ENCODE results near the gene NEK3. TPM values are rescaled to one million over a fixed set of nuclear protein-coding genes. Genes with fewer than 3 reads are reported as not detected.
"Not testable (repeated sequence)": the region's sequence is repeated elsewhere in the genome, so short reads cannot be mapped to it uniquely, and the experiment has no call there.

NEK3 gene
- total and polyA plus RNA-seq, 3 experiments from 2014 or later, result 1.2 to 2.7 (median 1.5) TPM

DNA sequence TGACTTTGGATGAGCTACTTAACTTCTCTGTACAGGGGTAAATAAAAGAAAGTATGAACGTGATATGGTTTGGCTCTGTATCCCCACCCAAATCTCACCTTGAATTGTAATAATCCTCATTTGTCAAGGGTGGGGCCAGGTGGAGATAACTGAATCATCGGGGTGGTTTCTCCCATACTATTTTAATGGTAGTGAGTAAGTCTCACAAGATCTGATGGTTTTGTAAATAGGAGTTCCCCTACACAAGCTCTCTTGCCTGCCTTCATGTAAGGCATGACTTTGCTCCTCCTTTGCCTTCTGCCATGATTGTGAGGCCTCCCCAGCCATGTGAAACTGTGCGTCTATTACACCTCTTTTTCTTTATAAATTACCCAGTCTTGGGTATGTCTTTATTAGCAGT lies 74.4 kb downstream of the NEK3 start:
- H3K4me3 Mint-ChIP-seq; H3K36me3 Mint-ChIP-seq; H3K9me3 ChIP-seq (ENCODE audit: low read length); H3K27ac ChIP-seq (ENCODE audit: low read depth, low read length); H3K4me1 Mint-ChIP-seq; DNase-seq; POLR2A ChIA-PET; H3K9me3 Mint-ChIP-seq; H3K4me1 ChIP-seq (ENCODE audit: insufficient read depth, low read length); H3K4me3 ChIP-seq (ENCODE audit: low read length); H3K36me3 ChIP-seq (ENCODE audit: insufficient read depth, low read length); H3K27me3 ChIP-seq (ENCODE audit: insufficient read depth, low read length, poor library complexity, severe bottlenecking): not testable (repeated sequence)
- peak overlapping the region in 1 of 8 donors; percentile 6 for H3K27ac Mint-ChIP-seq
- CTCF ChIA-PET, result interaction anchor here (1.8 kb wide), 1 partner anchor 44 kb away, joined by 5 read pairs; the partner anchor contains the start of gene NEK5
- peaks cover 3 to 15% of the 10 kb centered on the region in 2 donors for H3K27me3 Mint-ChIP-seq

Other genes starting within 250 kb of the NEK3 start
- 1 to 10 TPM; 1.1 to 1.2 TPM for gene ATP7B, start 148.1 kb downstream of the NEK3 start, total RNA-seq
- 0.18 TPM for gene ATP7B, start 148.1 kb downstream of the NEK3 start, polyA plus RNA-seq
- 10 to 100 TPM; 30.3 to 32.5 TPM for gene ALG11, start 147.2 kb downstream of the NEK3 start, total RNA-seq
- 28.7 TPM for gene ALG11, start 147.2 kb downstream of the NEK3 start, polyA plus RNA-seq
- gene UTP14C, start 134.9 kb downstream of the NEK3 start, total RNA-seq, result 10 to 100 TPM; 11.4 to 13.3 TPM
- gene UTP14C, start 134.9 kb downstream of the NEK3 start, polyA plus RNA-seq, result 3.3 TPM
- gene NEK5, start 30.5 kb downstream of the NEK3 start, total RNA-seq, result not detected
- gene NEK5, start 30.5 kb downstream of the NEK3 start, polyA plus RNA-seq, result 0.17 TPM
- under 1 TPM; 0.20 to 0.26 TPM for gene THSD1, start 246.6 kb upstream of the NEK3 start, total RNA-seq
- gene THSD1, start 246.6 kb upstream of the NEK3 start, polyA plus RNA-seq, result not detected

Data from CD8-positive, alpha-beta memory T cell (primary cell).